Upper lobe of left lung (tissue), 4 donors: ENCODE results near the gene EPB41L1.

Experiments
- POLR2A ChIP-seq, 4 donors: fragments of 450-650 bp; IDR thresholded peaks; one replicate each; pipeline ENCODE4 v1.5.1; 2016 to 2017; ENCODE audit warnings: antibody characterized with exemption in 4 of 4, mild to moderate bottlenecking in 2 of 4
- TF ChIP-seq, protein P1 (sequence below), 6 experiments: fragments of 450-650 bp in 4 of 6; fragments of 200-600 bp in 2 of 6; sonication (generic) in 2 of 6; IDR thresholded peaks; one replicate each; pipeline ENCODE4 v1.5.1; 2016 to 2019; ENCODE audit warnings: antibody characterized with exemption in 6 of 6

DNA sequence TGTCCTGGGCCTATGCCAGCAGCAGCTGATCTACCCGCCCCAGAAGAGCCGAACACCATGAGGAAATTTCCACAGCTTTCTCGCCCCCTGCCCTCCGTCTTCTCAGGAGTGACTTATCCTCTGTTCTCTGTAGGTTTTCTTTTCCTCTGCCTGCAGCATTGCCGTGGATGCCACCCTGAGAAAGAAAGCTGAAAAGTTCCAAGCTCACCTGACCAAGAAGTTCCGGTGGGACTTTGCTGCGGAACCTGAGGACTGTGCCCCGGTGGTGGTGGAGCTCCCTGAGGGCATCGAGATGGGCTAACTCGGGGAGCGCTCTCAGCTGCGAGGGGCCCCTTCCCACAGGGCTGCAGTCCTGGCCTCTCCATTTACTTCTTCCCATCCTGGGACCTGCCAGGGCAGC lies 100.9 kb downstream of the EPB41L1 start:
- TF ChIP-seq, protein P1, sequence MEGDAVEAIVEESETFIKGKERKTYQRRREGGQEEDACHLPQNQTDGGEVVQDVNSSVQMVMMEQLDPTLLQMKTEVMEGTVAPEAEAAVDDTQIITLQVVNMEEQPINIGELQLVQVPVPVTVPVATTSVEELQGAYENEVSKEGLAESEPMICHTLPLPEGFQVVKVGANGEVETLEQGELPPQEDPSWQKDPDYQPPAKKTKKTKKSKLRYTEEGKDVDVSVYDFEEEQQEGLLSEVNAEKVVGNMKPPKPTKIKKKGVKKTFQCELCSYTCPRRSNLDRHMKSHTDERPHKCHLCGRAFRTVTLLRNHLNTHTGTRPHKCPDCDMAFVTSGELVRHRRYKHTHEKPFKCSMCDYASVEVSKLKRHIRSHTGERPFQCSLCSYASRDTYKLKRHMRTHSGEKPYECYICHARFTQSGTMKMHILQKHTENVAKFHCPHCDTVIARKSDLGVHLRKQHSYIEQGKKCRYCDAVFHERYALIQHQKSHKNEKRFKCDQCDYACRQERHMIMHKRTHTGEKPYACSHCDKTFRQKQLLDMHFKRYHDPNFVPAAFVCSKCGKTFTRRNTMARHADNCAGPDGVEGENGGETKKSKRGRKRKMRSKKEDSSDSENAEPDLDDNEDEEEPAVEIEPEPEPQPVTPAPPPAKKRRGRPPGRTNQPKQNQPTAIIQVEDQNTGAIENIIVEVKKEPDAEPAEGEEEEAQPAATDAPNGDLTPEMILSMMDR (IDR thresholded peaks at IDR 0.05): no peak
- no peak for TF ChIP-seq POLR2A (IDR thresholded peaks at IDR 0.05)
